Esophagus muscularis mucosa (tissue), 4 donors: Measurements from ENCODE around the gene NFATC1.

Experiments used
- EP300 ChIP-seq: sonication (generic); formaldehyde crosslinking; IDR thresholded peaks from one replicate; pipeline ENCODE4 v1.6.1; 2017; ENCODE audit warnings: antibody characterized with exemption
- POLR2A ChIP-seq: fragments of 450-650 bp; IDR thresholded peaks from one replicate; pipeline ENCODE4 v1.6.1; 2017; ENCODE audit warnings: antibody characterized with exemption, moderate library complexity, mild to moderate bottlenecking, low read depth
- POLR2AphosphoS5 ChIP-seq, 2 donors: sonication (generic); formaldehyde crosslinking; IDR thresholded peaks; one replicate each; pipeline ENCODE4 v1.6.1; 2017; ENCODE audit warnings: antibody characterized with exemption in 2 of 2
- TF ChIP-seq, protein P1 (sequence below), 3 experiments: fragments of 200-600 bp in 2 of 3; fragments of 450-650 bp in 1 of 3; sonication (generic) in 2 of 3; IDR thresholded peaks; one replicate each; pipeline ENCODE4 v1.5.1; 2017 to 2019; ENCODE audit warnings: antibody characterized with exemption in 3 of 3, mild to moderate bottlenecking in 2 of 3, moderate library complexity in 1 of 3

DNA sequence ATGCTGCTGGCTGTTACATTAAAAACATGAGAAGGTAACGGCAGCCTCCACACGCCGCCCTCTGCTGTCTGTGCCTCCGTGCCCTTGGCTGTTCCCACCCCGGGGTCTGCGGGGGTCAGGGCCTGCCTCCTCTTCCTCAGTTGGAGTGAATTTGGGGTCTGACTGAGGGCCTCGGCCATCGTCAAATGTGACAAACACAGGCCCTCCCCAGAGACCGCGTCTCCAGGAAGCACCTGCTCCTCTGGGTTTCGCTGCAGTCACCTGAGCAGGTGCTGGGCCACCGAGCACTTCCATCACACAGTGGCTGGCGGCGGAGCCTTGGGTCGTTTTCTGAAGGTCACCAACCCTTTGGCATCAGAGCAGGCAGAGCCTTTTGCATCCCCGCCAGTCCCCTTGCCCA, 70.9 kb downstream of the NFATC1 start:
- no peak for TF ChIP-seq EP300
- TF ChIP-seq, protein P1, sequence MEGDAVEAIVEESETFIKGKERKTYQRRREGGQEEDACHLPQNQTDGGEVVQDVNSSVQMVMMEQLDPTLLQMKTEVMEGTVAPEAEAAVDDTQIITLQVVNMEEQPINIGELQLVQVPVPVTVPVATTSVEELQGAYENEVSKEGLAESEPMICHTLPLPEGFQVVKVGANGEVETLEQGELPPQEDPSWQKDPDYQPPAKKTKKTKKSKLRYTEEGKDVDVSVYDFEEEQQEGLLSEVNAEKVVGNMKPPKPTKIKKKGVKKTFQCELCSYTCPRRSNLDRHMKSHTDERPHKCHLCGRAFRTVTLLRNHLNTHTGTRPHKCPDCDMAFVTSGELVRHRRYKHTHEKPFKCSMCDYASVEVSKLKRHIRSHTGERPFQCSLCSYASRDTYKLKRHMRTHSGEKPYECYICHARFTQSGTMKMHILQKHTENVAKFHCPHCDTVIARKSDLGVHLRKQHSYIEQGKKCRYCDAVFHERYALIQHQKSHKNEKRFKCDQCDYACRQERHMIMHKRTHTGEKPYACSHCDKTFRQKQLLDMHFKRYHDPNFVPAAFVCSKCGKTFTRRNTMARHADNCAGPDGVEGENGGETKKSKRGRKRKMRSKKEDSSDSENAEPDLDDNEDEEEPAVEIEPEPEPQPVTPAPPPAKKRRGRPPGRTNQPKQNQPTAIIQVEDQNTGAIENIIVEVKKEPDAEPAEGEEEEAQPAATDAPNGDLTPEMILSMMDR (IDR thresholded peaks at IDR 0.05), result no peak
- no peak for TF ChIP-seq POLR2A
- no peak for TF ChIP-seq POLR2AphosphoS5 (IDR thresholded peaks at IDR 0.05)
